Heart left ventricle (tissue), 16 donors: ENCODE measurements around the gene PLEKHG4B. TPM values are rescaled to one million over a fixed set of nuclear protein-coding genes. Genes with fewer than 3 reads are reported as not detected.

ENCODE experiments used
- ATAC-seq, 4 donors: fragments of 200-7000 bp; cut with Tn5 transposase; one replicate each; pipeline ENCODE4 v1.9.1; 2020 to 2022; ENCODE audit warnings: moderate library complexity in 4 of 4, mild to moderate bottlenecking in 3 of 4, moderate number of reproducible peaks in 1 of 4
- DNase-seq, 5 donors: peaks; one replicate each; pipeline ENCODE4 v3.0.0-alpha.2; 2020
- H3K27ac ChIP-seq, 12 donors: fragments of 200-600 bp; sonication (generic) in 4 of 12; one replicate each; pipeline versions ENCODE4 v1.5.0 to v1.8.0; 2016 to 2022; ENCODE audit warnings: mild to moderate bottlenecking in 2 of 12
- H3K27me3 ChIP-seq, 9 donors: fragments of 200-600 bp; sonication (generic) in 2 of 9; one replicate each; pipeline versions ENCODE4 v1.5.1 to v1.8.0; 2016 to 2022; ENCODE audit warnings: mild to moderate bottlenecking in 3 of 9
- H3K36me3 ChIP-seq, 9 donors: fragments of 200-600 bp; sonication (generic) in 2 of 9; one replicate each; pipeline versions ENCODE4 v1.5.0 to v1.8.0; 2018 to 2022; ENCODE audit warnings: mild to moderate bottlenecking in 2 of 9
- H3K4me1 ChIP-seq, 12 donors: fragments of 200-600 bp; sonication (generic) in 4 of 12; one replicate each; pipeline versions ENCODE4 v1.5.0 to v1.8.0; 2016 to 2022; ENCODE audit warnings: mild to moderate bottlenecking in 3 of 12
- H3K4me3 ChIP-seq, 12 donors: fragments of 200-600 bp; sonication (generic) in 4 of 12; one replicate each; pipeline versions ENCODE4 v1.5.0 to v1.8.0; 2017 to 2022; ENCODE audit warnings: mild to moderate bottlenecking in 9 of 12, moderate library complexity in 4 of 12
- H3K9me3 ChIP-seq, 12 donors: fragments of 200-600 bp; sonication (generic) in 4 of 12; one replicate each; pipeline versions ENCODE4 v1.5.0 to v1.8.0; 2016 to 2022; ENCODE audit warnings: mild to moderate bottlenecking in 1 of 12
- POLR2A ChIP-seq, 2 donors: fragments of 450-650 bp; IDR thresholded peaks; one replicate each; pipeline ENCODE4 v1.6.1; 2017; ENCODE audit warnings: antibody characterized with exemption in 2 of 2, mild to moderate bottlenecking in 2 of 2, moderate library complexity in 2 of 2
- WGBS, 4 donors: extraction: QIAGEN DNeasy Blood & Tissue Kit in 2 of 4; methylation state at CpG; one replicate each; pipeline versions ENCODE4 v1.1.5 to v1.1.7; 2013 to 2018; 5-methylcytosine and 5-hydroxymethylcytosine counted together
- intact Hi-C, 10 donors: fragments of 100-400 bp; cut with DNase I; formaldehyde crosslinking; loops; one replicate each; pipeline versions ENCODE4 v1.11.1 to v1.14.2; 2022
- polyA plus RNA-seq, 2 donors: library from polyadenylated mRNA; stranded (reverse); fragments of 200-250 nt; gene quantifications; one replicate each; pipeline ENCODE4 v1.2.3, GENCODE V29; 2013
- total RNA-seq, 9 donors: library from RNA; depleted of rRNA in 2 of 9; stranded (reverse); fragments of >200 nt in 2 of 9; fragmentation: NEBNext Ultra II Directional in 3 of 9; extraction: Animal tissue kit (Norgen Biotek cat#: 25700) in 3 of 9; gene quantifications; one replicate each; pipeline versions ENCODE4 v1.1.0 to v1.2.4, GENCODE V29; 2016 to 2023
- TF ChIP-seq, protein P1 (sequence below), 12 donors: fragments of 200-600 bp; sonication (generic) in 4 of 12; IDR thresholded peaks; one replicate each; pipeline versions ENCODE4 v1.5.0 to v1.8.0; 2018 to 2022; ENCODE audit warnings: antibody characterized with exemption in 12 of 12, mild to moderate bottlenecking in 5 of 12
- donor health status: ischemic (EF 13 %, LVEDD 7.1; RV severe dilation, severe dysfunction).
- donor health status: healthy with polysubstance abuse.
- donor health status: DM: no; HTN: yes; CAD: no.
- donor health status: DM: no; HTN: no; CAD: no.
- donor health status: ischemic (EF 25% LVEDD 6.9; RV normal size, moderate dysfunction).
- donor health status: ischemic (EF 25% LVEDD 5.7; RV mildly dilated, moderate dysfunction).
- donor health status: healthy.
- donor health status: DM: yes; HTN: yes; CAD: no.
- donor health status: ischemic (EF 35%, LVEDD 5.7; RV mildly dilated, moderate dysfunction).
- donor health status: nonischemic (EF 11% LVEDD 7.7; RV severe dilation, severe dysfunction).
- donor health status: DM: yes; HTN: yes; CAD: no.
- donor health status: PGD.
- donor health status: ischemic (EF 29% LVEDD 5.4; RV normal size, mild dysfunction).
- donor health status: nonischemic (EF 23%, LVEDD 6.1; RV moderate dilation, normal function).

Gene PLEKHG4B
- total and polyA plus RNA-seq, 11 donors: 0.03 to 0.34 (median 0.10) TPM; not detected in 7

DNA sequence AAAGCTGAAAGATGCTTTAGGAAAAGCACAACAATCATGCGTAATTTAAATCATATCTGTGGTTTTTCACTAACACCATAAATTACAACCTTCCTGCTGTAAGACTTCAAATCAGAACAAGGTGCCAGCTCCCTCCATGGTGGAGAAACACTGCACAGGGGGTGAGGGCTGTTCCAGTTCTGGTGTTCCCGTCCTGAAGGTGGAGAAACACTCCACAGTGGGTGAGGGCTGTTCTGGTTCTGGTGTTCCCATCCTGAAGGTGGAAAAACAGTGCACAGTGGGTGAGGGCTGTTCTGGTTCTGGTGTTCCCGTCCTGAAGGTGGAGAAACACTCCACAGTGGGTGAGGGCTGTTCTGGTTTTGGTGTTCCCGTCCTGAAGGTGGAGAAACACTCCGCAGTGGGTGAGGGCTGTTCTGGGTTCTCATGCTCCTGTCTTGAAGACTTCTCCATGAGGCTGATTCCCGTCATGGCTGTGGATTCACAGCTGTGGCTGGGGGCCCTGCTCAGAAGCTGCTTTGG is 12.9 kb downstream of the PLEKHG4B start:
- Histone ChIP-seq H3K4me1 (no peaks in the 10 kb centered on the region), H3K4me3 (no peak overlapping the region), H3K36me3 (no peaks in the 10 kb centered on the region), H3K27ac (no peak overlapping the region), H3K9me3 (no peaks in the 10 kb centered on the region), H3K27me3 (peaks cover 0 to 37% (median 22%) of the 10 kb centered on the region in 9 donors)
- 76 to 81% (median 78%) methylated on average over 6 of the region's 6 CpGs for WGBS, 4 donors
- TF ChIP-seq, protein P1, sequence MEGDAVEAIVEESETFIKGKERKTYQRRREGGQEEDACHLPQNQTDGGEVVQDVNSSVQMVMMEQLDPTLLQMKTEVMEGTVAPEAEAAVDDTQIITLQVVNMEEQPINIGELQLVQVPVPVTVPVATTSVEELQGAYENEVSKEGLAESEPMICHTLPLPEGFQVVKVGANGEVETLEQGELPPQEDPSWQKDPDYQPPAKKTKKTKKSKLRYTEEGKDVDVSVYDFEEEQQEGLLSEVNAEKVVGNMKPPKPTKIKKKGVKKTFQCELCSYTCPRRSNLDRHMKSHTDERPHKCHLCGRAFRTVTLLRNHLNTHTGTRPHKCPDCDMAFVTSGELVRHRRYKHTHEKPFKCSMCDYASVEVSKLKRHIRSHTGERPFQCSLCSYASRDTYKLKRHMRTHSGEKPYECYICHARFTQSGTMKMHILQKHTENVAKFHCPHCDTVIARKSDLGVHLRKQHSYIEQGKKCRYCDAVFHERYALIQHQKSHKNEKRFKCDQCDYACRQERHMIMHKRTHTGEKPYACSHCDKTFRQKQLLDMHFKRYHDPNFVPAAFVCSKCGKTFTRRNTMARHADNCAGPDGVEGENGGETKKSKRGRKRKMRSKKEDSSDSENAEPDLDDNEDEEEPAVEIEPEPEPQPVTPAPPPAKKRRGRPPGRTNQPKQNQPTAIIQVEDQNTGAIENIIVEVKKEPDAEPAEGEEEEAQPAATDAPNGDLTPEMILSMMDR (IDR thresholded peaks at IDR 0.05): no peak
- TF ChIP-seq POLR2A (IDR thresholded peaks at IDR 0.05): no peak
- DNase-seq: peak in 1 of 5 donors; percentile 29
- intact Hi-C loops: no loop called here
- no peak for ATAC-seq

DNA sequence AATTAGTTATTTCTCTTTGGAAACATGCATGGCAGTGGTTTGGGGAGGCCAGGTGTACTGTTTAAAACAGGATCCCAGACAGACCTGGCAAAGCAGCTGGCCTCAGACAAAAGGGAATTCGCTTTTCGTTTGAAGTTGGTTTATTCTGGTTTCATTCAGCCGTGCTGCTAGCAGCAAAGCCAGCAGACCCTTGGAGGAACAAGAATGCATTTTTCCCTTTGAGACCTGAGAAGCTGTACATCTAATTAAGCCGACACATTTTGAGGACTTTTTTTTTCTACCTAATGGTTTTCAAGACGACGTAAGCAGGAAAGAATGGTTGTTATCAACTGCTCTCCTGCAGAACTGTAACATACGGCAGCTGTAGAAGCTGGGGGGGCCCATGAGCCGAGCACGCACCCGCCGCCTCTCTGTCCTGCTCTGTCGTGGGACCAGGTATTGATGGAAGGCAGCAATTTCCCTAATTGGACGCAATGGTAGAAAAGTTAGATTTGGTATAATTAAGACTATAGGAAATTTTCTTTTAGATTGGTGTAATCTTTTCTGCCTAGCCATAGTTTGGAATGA is 13.6 kb downstream of the PLEKHG4B start:
- Histone ChIP-seq H3K4me1 (no peaks in the 10 kb centered on the region), H3K27ac (no peak overlapping the region), H3K36me3 (no peaks in the 10 kb centered on the region), H3K4me3 (no peak overlapping the region), H3K27me3 (peaks cover 0 to 33% (median 18%) of the 10 kb centered on the region in 9 donors), H3K9me3 (no peaks in the 10 kb centered on the region)
- ATAC-seq (no peak), DNase-seq (no peak)
- TF ChIP-seq, protein P1 (IDR thresholded peaks at IDR 0.05): no peak
- no peak for TF ChIP-seq POLR2A (IDR thresholded peaks at IDR 0.05)
- 54 to 71% (median 60%) methylated on average over 13 of the region's 13 CpGs for WGBS, 4 donors
- intact Hi-C loops: no loop called here

GRCh38 chr5:106587-106986 is 14.6 kb downstream of the PLEKHG4B start:
- no peaks in the 10 kb centered on the region for H3K9me3 ChIP-seq
- no peaks in the 10 kb centered on the region for H3K4me1 ChIP-seq
- no peak overlapping the region for H3K4me3 ChIP-seq
- H3K27me3 ChIP-seq: peaks cover 0 to 33% (median 18%) of the 10 kb centered on the region in 9 donors
- no peak for TF ChIP-seq POLR2A (IDR thresholded peaks at IDR 0.05)
- TF ChIP-seq, protein P1 (IDR thresholded peaks at IDR 0.05): no peak
- no peak overlapping the region for H3K27ac ChIP-seq
- intact Hi-C loops: no loop called here
- WGBS, 4 donors: 50 to 67% (median 62%) methylated on average over 13 of the region's 13 CpGs
- ATAC-seq (no peak), DNase-seq (peak in 1 of 5 donors; percentile 30)
- no peaks in the 10 kb centered on the region for H3K36me3 ChIP-seq

DNA sequence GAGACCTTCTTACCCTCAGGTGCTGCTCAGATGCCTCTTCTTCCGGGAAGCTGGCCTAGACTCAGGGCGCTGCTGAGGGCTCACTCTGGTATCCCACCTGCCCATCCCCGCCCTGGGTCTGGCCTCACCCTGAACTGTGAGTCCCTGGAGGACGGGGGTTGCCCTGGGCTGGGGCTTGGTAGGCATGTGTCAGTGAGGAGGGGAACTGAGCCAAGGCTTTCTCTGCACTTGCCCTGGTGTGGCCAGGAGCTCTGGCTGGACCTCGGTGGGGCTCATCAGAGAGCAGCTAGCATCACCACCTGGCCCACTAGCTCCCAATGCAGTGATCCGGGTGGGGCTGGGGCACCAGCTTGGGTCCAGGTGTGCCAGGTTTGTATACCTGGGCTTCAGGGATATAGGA is 15.6 kb downstream of the PLEKHG4B start:
- Histone ChIP-seq H3K4me1 (no peaks in the 10 kb centered on the region), H3K36me3 (no peaks in the 10 kb centered on the region), H3K27me3 (peaks cover 0 to 33% (median 18%) of the 10 kb centered on the region in 9 donors), H3K4me3 (no peak overlapping the region), H3K27ac (no peak overlapping the region), H3K9me3 (no peaks in the 10 kb centered on the region)
- no peak for TF ChIP-seq POLR2A (IDR thresholded peaks at IDR 0.05)
- TF ChIP-seq, protein P1 (IDR thresholded peaks at IDR 0.05): no peak
- 89 to 93% (median 92%) methylated on average over 5 to 6 of the region's 6 CpGs for WGBS, 4 donors
- DNase-seq: peak in 1 of 5 donors; percentile 52
- peak in 1 of 4 donors; percentile 20 for ATAC-seq
- intact Hi-C loops: no loop called here
